ENCODE results near the gene COL4A2.

The COL4A2 gene

GRCh38 chr13:110278859-110279258 lies 28.2 kb upstream of the COL4A2 start:
- peaks cover 4% of the 10 kb centered on the region; the same call in 1 of the 2 replicates for H3K27me3 ChIP-seq (ENCODE audit: low read depth)
- H3K9me3 ChIP-seq, result no peaks in the 10 kb centered on the region
- H3K36me3 ChIP-seq (replicated peaks), result no peaks in the 10 kb centered on the region
- no peaks in the 10 kb centered on the region for H3K4me1 ChIP-seq
- in situ Hi-C loops (cut with MboI; ENCODE audit: low sequenced_read_pairs), result no loop called here
- H3K4me3 ChIP-seq, result no peak overlapping the region
- no peak for DNase-seq (ENCODE audit: low spot score in 2 of 2)

- H3K4me1 ChIP-seq, result no peaks in the 10 kb centered on the region
- no peak for DNase-seq (ENCODE audit: low spot score in 2 of 2)
- H3K9me3 ChIP-seq, result no peaks in the 10 kb centered on the region
- H3K27me3 ChIP-seq (ENCODE audit: low read depth), result peaks cover 4% of the 10 kb centered on the region; the same call in 1 of the 2 replicates
- no peak overlapping the region for H3K4me3 ChIP-seq
- H3K36me3 ChIP-seq (replicated peaks), result no peaks in the 10 kb centered on the region
- in situ Hi-C loops (cut with MboI; ENCODE audit: low sequenced_read_pairs), result no loop called here
Observed at GRCh38 chr13:110279684-110280083, 27.4 kb upstream of the COL4A2 start.

GRCh38 chr13:110280231-110280813 lies 26.8 kb upstream of the COL4A2 start:
- no peak for DNase-seq (ENCODE audit: low spot score in 2 of 2)
- H3K9me3 ChIP-seq, result no peaks in the 10 kb centered on the region
- H3K27me3 ChIP-seq (ENCODE audit: low read depth), result peaks cover 4% of the 10 kb centered on the region; the same call in 1 of the 2 replicates
- in situ Hi-C loops (cut with MboI; ENCODE audit: low sequenced_read_pairs), result no loop called here
- no peaks in the 10 kb centered on the region for H3K4me1 ChIP-seq
- H3K36me3 ChIP-seq (replicated peaks), result no peaks in the 10 kb centered on the region
- H3K4me3 ChIP-seq, result no peak overlapping the region

GRCh38 chr13:110280985-110281688 lies 25.9 kb upstream of the COL4A2 start:
- Histone ChIP-seq H3K27me3 (ENCODE audit: low read depth) (peaks cover 4% of the 10 kb centered on the region; the same call in 1 of the 2 replicates), H3K4me1 (no peaks in the 10 kb centered on the region), H3K36me3 (replicated peaks) (no peaks in the 10 kb centered on the region), H3K4me3 (no peak overlapping the region), H3K9me3 (no peaks in the 10 kb centered on the region)
- in situ Hi-C loops (cut with MboI; ENCODE audit: low sequenced_read_pairs), result no loop called here
- no peak for DNase-seq (ENCODE audit: low spot score in 2 of 2)

- H3K9me3 ChIP-seq, result no peaks in the 10 kb centered on the region
- no peak for DNase-seq (ENCODE audit: low spot score in 2 of 2)
- peaks cover 4% of the 10 kb centered on the region; the same call in 1 of the 2 replicates for H3K27me3 ChIP-seq (ENCODE audit: low read depth)
- in situ Hi-C loops (cut with MboI; ENCODE audit: low sequenced_read_pairs), result no loop called here
- no peaks in the 10 kb centered on the region for H3K36me3 ChIP-seq (replicated peaks)
- no peak overlapping the region for H3K4me3 ChIP-seq
- H3K4me1 ChIP-seq, result no peaks in the 10 kb centered on the region
Observed at GRCh38 chr13:110281736-110282135, 25.3 kb upstream of the COL4A2 start.

GRCh38 chr13:110282316-110282841 lies 24.7 kb upstream of the COL4A2 start:
- H3K9me3 ChIP-seq, result no peaks in the 10 kb centered on the region
- H3K27me3 ChIP-seq (ENCODE audit: low read depth), result peaks cover 4% of the 10 kb centered on the region; the same call in 1 of the 2 replicates
- DNase-seq (ENCODE audit: low spot score in 2 of 2), result no peak
- in situ Hi-C loops (cut with MboI; ENCODE audit: low sequenced_read_pairs), result no loop called here
- no peaks in the 10 kb centered on the region for H3K36me3 ChIP-seq (replicated peaks)
- H3K4me3 ChIP-seq, result no peak overlapping the region
- H3K4me1 ChIP-seq, result no peaks in the 10 kb centered on the region

- Histone ChIP-seq H3K4me3 (no peak overlapping the region), H3K4me1 (no peaks in the 10 kb centered on the region), H3K9me3 (no peaks in the 10 kb centered on the region), H3K27me3 (ENCODE audit: low read depth) (peaks cover 4% of the 10 kb centered on the region; the same call in 1 of the 2 replicates), H3K36me3 (replicated peaks) (no peaks in the 10 kb centered on the region)
- in situ Hi-C loops (cut with MboI; ENCODE audit: low sequenced_read_pairs), result no loop called here
- no peak for DNase-seq (ENCODE audit: low spot score in 2 of 2)
Observed at GRCh38 chr13:110283736-110284517, 23.2 kb upstream of the COL4A2 start.

GRCh38 chr13:110284779-110285484 lies 22.2 kb upstream of the COL4A2 start:
- Histone ChIP-seq H3K36me3 (replicated peaks) (no peaks in the 10 kb centered on the region), H3K4me3 (no peak overlapping the region), H3K9me3 (no peaks in the 10 kb centered on the region), H3K27me3 (ENCODE audit: low read depth) (peaks cover 4% of the 10 kb centered on the region; the same call in 1 of the 2 replicates), H3K4me1 (no peaks in the 10 kb centered on the region)
- no peak for DNase-seq (ENCODE audit: low spot score in 2 of 2)
- in situ Hi-C loops (cut with MboI; ENCODE audit: low sequenced_read_pairs), result no loop called here

- no peaks in the 10 kb centered on the region for H3K9me3 ChIP-seq
- no peaks in the 10 kb centered on the region for H3K27me3 ChIP-seq (ENCODE audit: low read depth)
- in situ Hi-C loops (cut with MboI; ENCODE audit: low sequenced_read_pairs), result no loop called here
- no peak overlapping the region for H3K4me3 ChIP-seq
- H3K36me3 ChIP-seq (replicated peaks), result no peaks in the 10 kb centered on the region
- no peaks in the 10 kb centered on the region for H3K4me1 ChIP-seq
- no peak for DNase-seq (ENCODE audit: low spot score in 2 of 2)
Observed at GRCh38 chr13:110285991-110286832, 20.9 kb upstream of the COL4A2 start.

- in situ Hi-C loops (cut with MboI; ENCODE audit: low sequenced_read_pairs), result no loop called here
- Histone ChIP-seq H3K4me1 (no peaks in the 10 kb centered on the region), H3K27me3 (ENCODE audit: low read depth) (no peaks in the 10 kb centered on the region), H3K9me3 (no peaks in the 10 kb centered on the region), H3K36me3 (replicated peaks) (no peaks in the 10 kb centered on the region), H3K4me3 (no peak overlapping the region)
- no peak for DNase-seq (ENCODE audit: low spot score in 2 of 2)
Observed at GRCh38 chr13:110286833-110287819, 20.0 kb upstream of the COL4A2 start.

- Histone ChIP-seq H3K36me3 (replicated peaks) (no peaks in the 10 kb centered on the region), H3K4me1 (no peaks in the 10 kb centered on the region), H3K4me3 (no peak overlapping the region), H3K27me3 (ENCODE audit: low read depth) (no peaks in the 10 kb centered on the region), H3K9me3 (no peaks in the 10 kb centered on the region)
- in situ Hi-C loops (cut with MboI; ENCODE audit: low sequenced_read_pairs), result no loop called here
- no peak for DNase-seq (ENCODE audit: low spot score in 2 of 2)
Observed at GRCh38 chr13:110289174-110289573, 17.9 kb upstream of the COL4A2 start.

- no peaks in the 10 kb centered on the region for H3K4me1 ChIP-seq
- no peaks in the 10 kb centered on the region for H3K36me3 ChIP-seq (replicated peaks)
- H3K9me3 ChIP-seq, result no peaks in the 10 kb centered on the region
- no peaks in the 10 kb centered on the region for H3K27me3 ChIP-seq (ENCODE audit: low read depth)
- in situ Hi-C loops (cut with MboI; ENCODE audit: low sequenced_read_pairs), result no loop called here
- DNase-seq (ENCODE audit: low spot score in 2 of 2), result no peak
- H3K4me3 ChIP-seq, result no peak overlapping the region
Observed at GRCh38 chr13:110289661-110290060, 17.4 kb upstream of the COL4A2 start.
